ENCODE data around the gene CADM2.

GRCh38 chr3:85662462-85662861, 703.7 kb downstream of the CADM2 start:
- TF ChIP-seq EZH2phosphoT487 (IDR thresholded peaks at IDR 0.05; ENCODE audit: borderline replicate concordance, low read length) = no peak
- TF ChIP-seq, protein P1, sequence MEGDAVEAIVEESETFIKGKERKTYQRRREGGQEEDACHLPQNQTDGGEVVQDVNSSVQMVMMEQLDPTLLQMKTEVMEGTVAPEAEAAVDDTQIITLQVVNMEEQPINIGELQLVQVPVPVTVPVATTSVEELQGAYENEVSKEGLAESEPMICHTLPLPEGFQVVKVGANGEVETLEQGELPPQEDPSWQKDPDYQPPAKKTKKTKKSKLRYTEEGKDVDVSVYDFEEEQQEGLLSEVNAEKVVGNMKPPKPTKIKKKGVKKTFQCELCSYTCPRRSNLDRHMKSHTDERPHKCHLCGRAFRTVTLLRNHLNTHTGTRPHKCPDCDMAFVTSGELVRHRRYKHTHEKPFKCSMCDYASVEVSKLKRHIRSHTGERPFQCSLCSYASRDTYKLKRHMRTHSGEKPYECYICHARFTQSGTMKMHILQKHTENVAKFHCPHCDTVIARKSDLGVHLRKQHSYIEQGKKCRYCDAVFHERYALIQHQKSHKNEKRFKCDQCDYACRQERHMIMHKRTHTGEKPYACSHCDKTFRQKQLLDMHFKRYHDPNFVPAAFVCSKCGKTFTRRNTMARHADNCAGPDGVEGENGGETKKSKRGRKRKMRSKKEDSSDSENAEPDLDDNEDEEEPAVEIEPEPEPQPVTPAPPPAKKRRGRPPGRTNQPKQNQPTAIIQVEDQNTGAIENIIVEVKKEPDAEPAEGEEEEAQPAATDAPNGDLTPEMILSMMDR (conservative IDR thresholded peaks at IDR 0.05; ENCODE audit: low read depth, low read length) = no peak
- TF ChIP-seq EZH2 (IDR thresholded peaks at IDR 0.05; ENCODE audit: low read length, unreplicated experiment) = no peak
